HEK293 (cell line): ENCODE measurements around the gene SMAD7.

Source experiments
- BCL11A ChIP-seq: fragments of 450-650 bp; formaldehyde crosslinking; IDR thresholded peaks from 2 replicates; pipeline ENCODE4 v1.5.1; 2016; ENCODE audit warnings: low read depth, missing biosample characterization, missing genetic modification characterization
- GLIS1 ChIP-seq: fragments of 450-650 bp; formaldehyde crosslinking; IDR thresholded peaks from 2 replicates; pipeline ENCODE4 v1.5.1; 2016; ENCODE audit warnings: missing biosample characterization, missing genetic modification characterization
- IKZF3 ChIP-seq: fragments of 450-650 bp; IDR thresholded peaks from 2 replicates; pipeline ENCODE4 v1.5.0; 2018; ENCODE audit warnings: missing biosample characterization, mild to moderate bottlenecking, missing genetic modification characterization, moderate library complexity
- MEIS1 ChIP-seq: sonication (generic); formaldehyde crosslinking; IDR thresholded peaks from 2 replicates; pipeline ENCODE4 v1.8.1; 2022; ENCODE audit warnings: missing genetic modification reagents, mild to moderate bottlenecking, borderline replicate concordance
- OVOL3 ChIP-seq: fragments of 450-650 bp; formaldehyde crosslinking; IDR thresholded peaks from 2 replicates; pipeline ENCODE4 v1.5.1; 2016; ENCODE audit warnings: missing biosample characterization, missing genetic modification characterization
- PRDM1 ChIP-seq: fragments of 450-650 bp; formaldehyde crosslinking; IDR thresholded peaks from 2 replicates; pipeline ENCODE4; 2016; ENCODE audit warnings: missing biosample characterization, missing genetic modification characterization
- SALL2 ChIP-seq: fragments of 450-650 bp; formaldehyde crosslinking; IDR thresholded peaks from 2 replicates; pipeline ENCODE4 v1.5.0; 2017; ENCODE audit warnings: missing biosample characterization, mild to moderate bottlenecking, missing genetic modification characterization, borderline replicate concordance
- WT1 ChIP-seq: fragments of 450-650 bp; formaldehyde crosslinking; IDR thresholded peaks from 2 replicates; pipeline ENCODE4 v1.5.1; 2016; ENCODE audit warnings: missing biosample characterization, missing genetic modification characterization
- ZBTB1 ChIP-seq: fragments of 450-650 bp; formaldehyde crosslinking; IDR thresholded peaks from 2 replicates; pipeline ENCODE4 v1.5.1; 2016; ENCODE audit warnings: missing biosample characterization, missing genetic modification characterization
- ZBTB10 ChIP-seq: fragments of 450-650 bp; formaldehyde crosslinking; IDR thresholded peaks from 2 replicates; pipeline ENCODE4 v1.5.1; 2016; ENCODE audit warnings: missing biosample characterization, missing genetic modification characterization
- ZBTB11 ChIP-seq: fragments of 450-650 bp; formaldehyde crosslinking; conservative IDR thresholded peaks from 2 replicates; pipeline ENCODE4 v1.5.1; 2016; ENCODE audit warnings: low read depth, missing biosample characterization, missing genetic modification characterization
- ZBTB21 ChIP-seq: fragments of 450-650 bp; formaldehyde crosslinking; IDR thresholded peaks from 2 replicates; pipeline ENCODE4 v1.5.1; 2017; ENCODE audit warnings: missing biosample characterization, missing genetic modification characterization
- ZEB2 ChIP-seq: fragments of 450-650 bp; formaldehyde crosslinking; IDR thresholded peaks from 2 replicates; pipeline ENCODE4 v1.5.1; 2016; ENCODE audit warnings: missing biosample characterization, missing genetic modification characterization
- ZFP41 ChIP-seq: fragments of 450-650 bp; formaldehyde crosslinking; IDR thresholded peaks from 2 replicates; pipeline ENCODE4 v1.5.1; 2016; ENCODE audit warnings: missing biosample characterization, missing genetic modification characterization, borderline replicate concordance
- ZNF133 ChIP-seq: fragments of 450-650 bp; formaldehyde crosslinking; IDR thresholded peaks from 2 replicates; pipeline ENCODE4 v1.5.1; 2016; ENCODE audit warnings: missing biosample characterization, missing genetic modification characterization
- ZNF140 ChIP-seq: fragments of 450-650 bp; formaldehyde crosslinking; IDR thresholded peaks from 2 replicates; pipeline ENCODE4 v1.5.1; 2016; ENCODE audit warnings: missing biosample characterization, missing genetic modification characterization
- ZNF155 ChIP-seq: fragments of 450-650 bp; formaldehyde crosslinking; IDR thresholded peaks from 2 replicates; pipeline ENCODE4 v1.5.1; 2016; ENCODE audit warnings: missing biosample characterization, missing genetic modification characterization
- ZNF169 ChIP-seq: fragments of 450-650 bp; formaldehyde crosslinking; IDR thresholded peaks from 2 replicates; pipeline ENCODE4 v1.5.1; 2016; ENCODE audit warnings: missing biosample characterization, missing genetic modification characterization
- ZNF23 ChIP-seq: fragments of 450-650 bp; formaldehyde crosslinking; IDR thresholded peaks from 2 replicates; pipeline ENCODE4 v1.5.1; 2016; ENCODE audit warnings: missing biosample characterization, missing genetic modification characterization, borderline replicate concordance
- ZNF274 ChIP-seq, 2 experiments: fragments of 200-500 bp in 1 of 2; fragments of 450-650 bp in 1 of 2; sonication (Bioruptor generic) in 1 of 2; formaldehyde crosslinking in 1 of 2; IDR thresholded peaks; 2 replicates each; pipeline versions ENCODE4 v1.5.1 to v1.6.1; 2014 to 2016; ENCODE audit warnings: borderline replicate concordance in 1 of 2, inconsistent platforms in 1 of 2, low read length in 1 of 2, missing biosample characterization in 1 of 2, missing genetic modification characterization in 1 of 2
- ZNF311 ChIP-seq: fragments of 450-650 bp; formaldehyde crosslinking; IDR thresholded peaks from 2 replicates; pipeline ENCODE4 v1.5.1; 2017; ENCODE audit warnings: missing biosample characterization, missing genetic modification characterization, borderline replicate concordance
- ZNF354C ChIP-seq: fragments of 450-650 bp; formaldehyde crosslinking; IDR thresholded peaks from 2 replicates; pipeline ENCODE4 v1.5.1; 2016; ENCODE audit warnings: missing biosample characterization, missing genetic modification characterization, low read depth, borderline replicate concordance
- ZNF548 ChIP-seq: fragments of 450-650 bp; formaldehyde crosslinking; IDR thresholded peaks from 2 replicates; pipeline ENCODE4 v1.5.1; 2016; ENCODE audit warnings: missing biosample characterization, missing genetic modification characterization
- ZNF560 ChIP-seq: fragments of 450-650 bp; formaldehyde crosslinking; IDR thresholded peaks from 2 replicates; pipeline ENCODE4 v1.5.1; 2017; ENCODE audit warnings: missing biosample characterization, missing genetic modification characterization, borderline replicate concordance
- ZNF596 ChIP-seq: fragments of 450-650 bp; IDR thresholded peaks from 2 replicates; pipeline ENCODE4 v1.5.0; 2018; ENCODE audit warnings: missing biosample characterization, mild to moderate bottlenecking, missing genetic modification characterization, moderate library complexity
- ZNF645 ChIP-seq: fragments of 450-650 bp; formaldehyde crosslinking; IDR thresholded peaks from 2 replicates; pipeline ENCODE4; 2016; ENCODE audit warnings: missing biosample characterization, missing genetic modification characterization
- ZNF776 ChIP-seq: fragments of 450-650 bp; formaldehyde crosslinking; IDR thresholded peaks from 2 replicates; pipeline ENCODE4 v1.5.0; 2017; ENCODE audit warnings: missing biosample characterization, missing genetic modification characterization, borderline replicate concordance
- ZNF843 ChIP-seq: fragments of 450-650 bp; formaldehyde crosslinking; IDR thresholded peaks from 2 replicates; pipeline ENCODE4 v1.5.1; 2016; ENCODE audit warnings: missing biosample characterization, missing genetic modification characterization
- TF ChIP-seq, protein P1 (sequence below): fragments of 450-650 bp; formaldehyde crosslinking; IDR thresholded peaks from 2 replicates; pipeline ENCODE4 v1.5.1; 2016; ENCODE audit warnings: missing biosample characterization, missing genetic modification characterization

The SMAD7 gene

DNA sequence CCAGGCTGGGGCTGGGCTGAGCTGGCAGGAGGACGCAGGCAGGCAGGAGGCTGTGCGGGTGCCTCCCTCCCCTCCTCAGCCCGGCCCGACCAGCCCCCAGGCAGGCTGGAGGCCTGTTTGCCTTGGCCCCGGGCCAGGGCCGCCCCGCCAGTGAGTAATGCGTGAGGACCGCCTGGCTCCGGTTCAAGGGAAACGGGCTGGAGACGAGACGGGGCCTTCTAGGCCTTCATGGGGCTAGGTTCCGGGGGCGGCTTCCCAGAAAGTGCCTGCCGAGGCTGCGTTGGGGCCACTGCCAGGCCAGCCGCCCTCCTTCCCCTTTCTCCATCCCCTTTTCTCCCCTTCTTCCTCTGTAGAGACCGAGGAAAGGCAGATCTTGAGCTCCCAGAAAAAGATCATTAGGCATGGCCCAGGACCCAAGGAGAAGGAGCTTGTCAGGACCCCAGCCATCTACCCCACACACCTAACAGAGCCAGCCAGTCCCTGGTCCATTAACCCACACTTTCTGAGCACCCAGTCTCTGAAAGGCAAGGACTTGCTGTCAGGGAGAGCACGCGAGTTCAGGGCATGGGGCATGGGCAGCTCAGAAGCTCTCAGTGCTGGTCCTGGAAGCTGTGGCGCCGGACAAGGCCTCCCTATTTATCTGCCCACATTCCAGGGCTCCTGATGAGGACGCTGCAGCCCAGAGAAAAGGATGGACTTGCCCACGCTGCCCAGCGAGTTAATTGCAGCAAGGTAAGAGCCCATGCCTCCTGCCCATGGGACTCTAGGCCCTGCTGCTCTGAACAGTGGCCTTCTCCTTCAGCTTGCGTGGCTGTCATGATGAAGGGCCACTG lies 48.5 kb downstream of the SMAD7 start (continued):
- TF ChIP-seq, protein P1, sequence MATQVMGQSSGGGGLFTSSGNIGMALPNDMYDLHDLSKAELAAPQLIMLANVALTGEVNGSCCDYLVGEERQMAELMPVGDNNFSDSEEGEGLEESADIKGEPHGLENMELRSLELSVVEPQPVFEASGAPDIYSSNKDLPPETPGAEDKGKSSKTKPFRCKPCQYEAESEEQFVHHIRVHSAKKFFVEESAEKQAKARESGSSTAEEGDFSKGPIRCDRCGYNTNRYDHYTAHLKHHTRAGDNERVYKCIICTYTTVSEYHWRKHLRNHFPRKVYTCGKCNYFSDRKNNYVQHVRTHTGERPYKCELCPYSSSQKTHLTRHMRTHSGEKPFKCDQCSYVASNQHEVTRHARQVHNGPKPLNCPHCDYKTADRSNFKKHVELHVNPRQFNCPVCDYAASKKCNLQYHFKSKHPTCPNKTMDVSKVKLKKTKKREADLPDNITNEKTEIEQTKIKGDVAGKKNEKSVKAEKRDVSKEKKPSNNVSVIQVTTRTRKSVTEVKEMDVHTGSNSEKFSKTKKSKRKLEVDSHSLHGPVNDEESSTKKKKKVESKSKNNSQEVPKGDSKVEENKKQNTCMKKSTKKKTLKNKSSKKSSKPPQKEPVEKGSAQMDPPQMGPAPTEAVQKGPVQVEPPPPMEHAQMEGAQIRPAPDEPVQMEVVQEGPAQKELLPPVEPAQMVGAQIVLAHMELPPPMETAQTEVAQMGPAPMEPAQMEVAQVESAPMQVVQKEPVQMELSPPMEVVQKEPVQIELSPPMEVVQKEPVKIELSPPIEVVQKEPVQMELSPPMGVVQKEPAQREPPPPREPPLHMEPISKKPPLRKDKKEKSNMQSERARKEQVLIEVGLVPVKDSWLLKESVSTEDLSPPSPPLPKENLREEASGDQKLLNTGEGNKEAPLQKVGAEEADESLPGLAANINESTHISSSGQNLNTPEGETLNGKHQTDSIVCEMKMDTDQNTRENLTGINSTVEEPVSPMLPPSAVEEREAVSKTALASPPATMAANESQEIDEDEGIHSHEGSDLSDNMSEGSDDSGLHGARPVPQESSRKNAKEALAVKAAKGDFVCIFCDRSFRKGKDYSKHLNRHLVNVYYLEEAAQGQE (tag by site-specific recombination) = no peak
- TF ChIP-seq GLIS1 = peak; percentile 95
- no peak for TF ChIP-seq ZNF560 (tag by site-specific recombination)
- TF ChIP-seq ZNF274 (IDR thresholded peaks at IDR 0.05; ENCODE audit: low read length) = no peak
- no peak for TF ChIP-seq ZNF274 (tag by site-specific recombination; IDR thresholded peaks at IDR 0.05; ENCODE audit: borderline replicate concordance)
- no peak for TF ChIP-seq MEIS1 (CRISPR knock-in tag)
- peak; percentile 84 for TF ChIP-seq IKZF3 (tag by site-specific recombination)
- TF ChIP-seq ZNF843 = peak; percentile 85
- no peak for TF ChIP-seq ZNF23 (tag by site-specific recombination)
- no peak for TF ChIP-seq BCL11A (tag by site-specific recombination)
- peak; percentile 94 for TF ChIP-seq ZEB2 (tag by site-specific recombination)
- TF ChIP-seq SALL2 (tag by site-specific recombination) = no peak
- no peak for TF ChIP-seq ZNF140 (tag by site-specific recombination)
- TF ChIP-seq WT1 (tag by site-specific recombination) = peak; percentile 93
- TF ChIP-seq ZNF548 = no peak
- peak; percentile 73; the same call in 1 of the 2 replicates for TF ChIP-seq ZNF776 (tag by site-specific recombination)
- peak; percentile 25; the same call in 1 of the 2 replicates for TF ChIP-seq ZBTB21 (tag by site-specific recombination)
- no peak for TF ChIP-seq ZNF354C (tag by site-specific recombination)
- no peak for TF ChIP-seq ZNF169 (tag by site-specific recombination)
- TF ChIP-seq ZBTB1 (tag by site-specific recombination) = peak; percentile 64; the same call in 1 of the 2 replicates
- TF ChIP-seq ZBTB10 (tag by site-specific recombination) = peak; percentile 93
- TF ChIP-seq ZNF311 (tag by site-specific recombination) = no peak
- TF ChIP-seq ZNF645 (tag by site-specific recombination) = no peak
- TF ChIP-seq ZBTB11 = peak; percentile 30; the same call in 1 of the 2 replicates
- TF ChIP-seq ZFP41 (tag by site-specific recombination) = no peak
- peak; percentile 35; the same call in 1 of the 2 replicates for TF ChIP-seq ZNF596 (tag by site-specific recombination)
- TF ChIP-seq OVOL3 = peak; percentile 35; the same call in 1 of the 2 replicates
- TF ChIP-seq PRDM1 (tag by site-specific recombination) = peak; percentile 24; the same call in 1 of the 2 replicates
- TF ChIP-seq ZNF133 (tag by site-specific recombination) = no peak
- no peak for TF ChIP-seq ZNF155 (tag by site-specific recombination)
